Spleen (tissue), 7 donors: ENCODE data around the gene GRIPAP1.

Experiments
- POLR2A ChIP-seq, 3 donors: fragments of 450-650 bp; IDR thresholded peaks; one replicate each; pipeline ENCODE4 v1.5.1; 2017; ENCODE audit warnings: antibody characterized with exemption in 3 of 3, mild to moderate bottlenecking in 1 of 3
- TF ChIP-seq, protein P1 (sequence below), 11 experiments: fragments of 200-600 bp in 7 of 11; fragments of 450-650 bp in 4 of 11; sonication (generic) in 4 of 11; IDR thresholded peaks in 8 of 11; conservative IDR thresholded peaks in 3 of 11; 1 replicate in 7 of 11; 2 replicates in 4 of 11; pipeline versions ENCODE4 v1.4.0 to v1.8.0; 2016 to 2021; ENCODE audit warnings: antibody characterized with exemption in 11 of 11, inconsistent platforms in 4 of 11, mild to moderate bottlenecking in 1 of 11
- donor health status: DM: no; HTN: no; CAD: no; lungs with moderate emphysema.
- donor health status: DM: no; HTN: no; CAD: no.
- donor health status: DM: no; HTN: no; CAD: no.

DNA sequence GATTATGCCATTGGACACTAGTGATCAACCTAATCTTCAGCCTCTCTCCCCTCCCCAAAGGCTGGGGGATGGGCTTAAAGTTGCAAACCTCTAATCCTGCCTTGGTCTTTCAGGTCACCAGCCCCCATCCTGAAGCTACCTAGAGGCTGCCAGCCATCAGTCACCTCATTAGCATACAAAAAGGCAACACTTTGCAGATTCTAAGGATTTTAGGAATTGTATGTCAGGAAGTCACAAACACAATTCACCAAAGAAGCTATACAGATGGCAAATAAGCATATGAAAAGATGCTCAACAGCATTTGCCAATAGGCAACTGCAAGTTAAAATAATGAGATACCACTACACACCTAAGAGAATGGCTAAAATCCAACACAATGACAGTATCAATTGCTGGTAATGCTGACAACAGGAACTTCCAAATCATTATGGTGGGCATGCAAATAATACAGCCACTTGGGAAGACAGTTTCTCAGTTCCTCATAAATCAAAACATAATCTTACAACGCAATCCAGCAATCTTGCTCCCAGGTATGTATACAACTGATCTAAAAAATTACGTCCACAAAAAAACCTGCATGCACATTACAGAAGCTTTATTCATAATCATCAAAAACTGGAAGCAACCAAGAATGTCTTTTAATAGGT lies 74.2 kb downstream of the GRIPAP1 start:
- TF ChIP-seq POLR2A (IDR thresholded peaks at IDR 0.05) = no peak
- TF ChIP-seq, protein P1, sequence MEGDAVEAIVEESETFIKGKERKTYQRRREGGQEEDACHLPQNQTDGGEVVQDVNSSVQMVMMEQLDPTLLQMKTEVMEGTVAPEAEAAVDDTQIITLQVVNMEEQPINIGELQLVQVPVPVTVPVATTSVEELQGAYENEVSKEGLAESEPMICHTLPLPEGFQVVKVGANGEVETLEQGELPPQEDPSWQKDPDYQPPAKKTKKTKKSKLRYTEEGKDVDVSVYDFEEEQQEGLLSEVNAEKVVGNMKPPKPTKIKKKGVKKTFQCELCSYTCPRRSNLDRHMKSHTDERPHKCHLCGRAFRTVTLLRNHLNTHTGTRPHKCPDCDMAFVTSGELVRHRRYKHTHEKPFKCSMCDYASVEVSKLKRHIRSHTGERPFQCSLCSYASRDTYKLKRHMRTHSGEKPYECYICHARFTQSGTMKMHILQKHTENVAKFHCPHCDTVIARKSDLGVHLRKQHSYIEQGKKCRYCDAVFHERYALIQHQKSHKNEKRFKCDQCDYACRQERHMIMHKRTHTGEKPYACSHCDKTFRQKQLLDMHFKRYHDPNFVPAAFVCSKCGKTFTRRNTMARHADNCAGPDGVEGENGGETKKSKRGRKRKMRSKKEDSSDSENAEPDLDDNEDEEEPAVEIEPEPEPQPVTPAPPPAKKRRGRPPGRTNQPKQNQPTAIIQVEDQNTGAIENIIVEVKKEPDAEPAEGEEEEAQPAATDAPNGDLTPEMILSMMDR (IDR thresholded peaks at IDR 0.05 in 8 of 11, conservative IDR thresholded peaks at IDR 0.05 in 3 of 11) = no peak
